DND-41 (cell line): ENCODE measurements around the gene TCERG1L.

Source experiments
- ATAC-seq: fragments of 200-7000 bp; cut with Tn5 transposase; 3 replicates; pipeline ENCODE4 v1.9.1; 2021; ENCODE audit warnings: low read depth; ENCODE audit not compliant: insufficient read depth
- DNase-seq: peaks from one replicate; pipeline ENCODE4 v3.0.0-alpha.2; 2020
- H2AFZ ChIP-seq: 2 replicates; pipeline ENCODE4 v1.6.0; 2012; ENCODE audit warnings: low read depth, low read length
- H3K27ac ChIP-seq: 2 replicates; pipeline ENCODE4 v1.5.1; 2012; ENCODE audit warnings: low read length, inconsistent platforms
- H3K27me3 ChIP-seq: fragments of 200-600 bp; sonication (generic); 2 replicates; pipeline ENCODE4 v1.6.0; 2012; ENCODE audit warnings: low read length, mild to moderate bottlenecking, inconsistent platforms; ENCODE audit not compliant: insufficient read depth, poor library complexity
- H3K36me3 ChIP-seq: 2 replicates; pipeline ENCODE4 v1.5.1; 2012; ENCODE audit warnings: low read length, inconsistent platforms; ENCODE audit not compliant: insufficient read depth
- H3K4me1 ChIP-seq: 2 replicates; pipeline ENCODE4 v1.5.1; 2012; ENCODE audit warnings: mild to moderate bottlenecking, low read length; ENCODE audit not compliant: insufficient read depth
- H3K4me2 ChIP-seq: 2 replicates; pipeline ENCODE4 v1.6.0; 2012; ENCODE audit warnings: mild to moderate bottlenecking, moderate library complexity, low read length, inconsistent platforms; ENCODE audit not compliant: insufficient read depth
- H3K4me3 ChIP-seq, 2 experiments: fragments of 200-600 bp in 1 of 2; shearing (Covaris generic) in 1 of 2; 2 replicates each; pipeline ENCODE4 v1.5.1; 2012 to 2016; ENCODE audit warnings: inconsistent platforms in 2 of 2, low read length in 2 of 2, mild to moderate bottlenecking in 2 of 2, low read depth in 1 of 2, moderate library complexity in 1 of 2
- H3K79me2 ChIP-seq: 2 replicates; pipeline ENCODE4 v1.6.0; 2012; ENCODE audit warnings: low read length, inconsistent platforms; ENCODE audit not compliant: insufficient read depth
- H3K9ac ChIP-seq: 2 replicates; pipeline ENCODE4 v1.6.0; 2012; ENCODE audit warnings: low read depth, mild to moderate bottlenecking, inconsistent platforms, low read length, moderate library complexity
- H3K9me3 ChIP-seq: 2 replicates; pipeline ENCODE4 v1.5.1; 2012; ENCODE audit warnings: low read length, moderate library complexity, mild to moderate bottlenecking, inconsistent platforms; ENCODE audit not compliant: insufficient read depth, severe bottlenecking
- H4K20me1 ChIP-seq: 2 replicates; pipeline ENCODE4 v1.6.0; 2012; ENCODE audit warnings: low read length; ENCODE audit not compliant: insufficient read depth
- CTCF ChIP-seq: IDR thresholded peaks from 2 replicates; pipeline ENCODE4 v1.5.1; 2012; ENCODE audit warnings: borderline replicate concordance, low read length, moderate library complexity, mild to moderate bottlenecking; ENCODE audit not compliant: poor library complexity, severe bottlenecking; ENCODE audit errors: extremely low read depth
- EZH2 ChIP-seq: IDR thresholded peaks from 3 replicates; pipeline ENCODE4 v1.6.1; 2012; ENCODE audit warnings: borderline replicate concordance, low read depth, mild to moderate bottlenecking, moderate library complexity, low read length, inconsistent platforms; ENCODE audit not compliant: severe bottlenecking

TCERG1L gene

DNA sequence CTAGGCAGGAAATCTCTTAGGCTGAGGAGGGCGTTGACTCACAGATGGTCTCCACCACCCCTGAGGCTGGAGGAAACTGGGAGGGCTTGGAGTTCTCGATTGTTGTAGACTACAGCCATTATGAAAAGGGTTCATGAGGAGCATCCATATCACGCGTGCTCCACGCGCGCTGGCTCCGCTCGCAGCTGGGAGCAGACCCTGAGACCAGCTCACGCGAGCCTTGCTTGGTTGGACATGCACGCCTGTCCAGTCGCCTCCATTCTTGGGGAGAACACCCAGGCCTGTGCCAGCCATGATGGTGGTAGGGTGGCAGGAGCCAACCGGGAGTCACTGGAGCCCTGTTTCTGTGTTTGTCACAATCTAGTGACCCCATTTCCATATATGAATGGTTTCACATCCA, 139.1 kb downstream of the TCERG1L start:
- H3K27ac ChIP-seq, result no peak overlapping the region
- H3K4me2 ChIP-seq, result no peak overlapping the region
- no peaks in the 10 kb centered on the region for H3K27me3 ChIP-seq
- no peaks in the 10 kb centered on the region for H4K20me1 ChIP-seq
- H3K9me3 ChIP-seq, result peaks cover 13% of the 10 kb centered on the region
- no peaks in the 10 kb centered on the region for H3K4me1 ChIP-seq
- no peaks in the 10 kb centered on the region for H3K79me2 ChIP-seq
- DNase-seq (no peak), ATAC-seq (no peak)
- H2AFZ ChIP-seq, result no peak overlapping the region
- H3K9ac ChIP-seq, result no peak overlapping the region
- H3K4me3 ChIP-seq, result no peak overlapping the region
- TF ChIP-seq EZH2, result no peak
- TF ChIP-seq CTCF, result no peak
- H3K36me3 ChIP-seq, result no peaks in the 10 kb centered on the region

DNA sequence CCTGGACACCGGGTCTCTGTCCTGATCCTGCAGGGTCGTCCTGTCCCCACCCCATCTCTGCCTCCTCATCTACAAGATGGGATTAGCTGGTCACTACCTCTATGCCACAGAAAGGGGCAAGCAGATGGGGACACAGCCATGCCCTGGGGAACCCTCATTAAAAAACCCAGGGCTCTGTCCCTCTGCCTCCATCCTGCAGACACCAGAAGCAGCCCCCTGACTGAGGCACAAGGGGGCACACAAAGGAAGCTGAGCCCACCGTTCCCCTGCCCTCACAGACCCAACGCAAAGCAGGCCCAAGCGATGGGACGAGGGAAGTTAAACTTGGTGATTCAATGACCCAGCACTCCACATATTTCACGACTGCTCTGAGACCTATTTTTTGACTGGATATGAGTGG, 142.4 kb downstream of the TCERG1L start:
- no peak overlapping the region for H3K4me2 ChIP-seq
- ATAC-seq (no peak), DNase-seq (no peak)
- H3K4me1 ChIP-seq, result no peaks in the 10 kb centered on the region
- H3K79me2 ChIP-seq, result no peaks in the 10 kb centered on the region
- no peaks in the 10 kb centered on the region for H3K9me3 ChIP-seq
- H2AFZ ChIP-seq, result no peak overlapping the region
- H3K27me3 ChIP-seq, result no peaks in the 10 kb centered on the region
- no peak for TF ChIP-seq EZH2
- no peak for TF ChIP-seq CTCF
- H3K4me3 ChIP-seq, result no peak overlapping the region
- H3K27ac ChIP-seq, result no peak overlapping the region
- no peaks in the 10 kb centered on the region for H4K20me1 ChIP-seq
- no peak overlapping the region for H3K9ac ChIP-seq
- H3K36me3 ChIP-seq, result no peaks in the 10 kb centered on the region

DNA sequence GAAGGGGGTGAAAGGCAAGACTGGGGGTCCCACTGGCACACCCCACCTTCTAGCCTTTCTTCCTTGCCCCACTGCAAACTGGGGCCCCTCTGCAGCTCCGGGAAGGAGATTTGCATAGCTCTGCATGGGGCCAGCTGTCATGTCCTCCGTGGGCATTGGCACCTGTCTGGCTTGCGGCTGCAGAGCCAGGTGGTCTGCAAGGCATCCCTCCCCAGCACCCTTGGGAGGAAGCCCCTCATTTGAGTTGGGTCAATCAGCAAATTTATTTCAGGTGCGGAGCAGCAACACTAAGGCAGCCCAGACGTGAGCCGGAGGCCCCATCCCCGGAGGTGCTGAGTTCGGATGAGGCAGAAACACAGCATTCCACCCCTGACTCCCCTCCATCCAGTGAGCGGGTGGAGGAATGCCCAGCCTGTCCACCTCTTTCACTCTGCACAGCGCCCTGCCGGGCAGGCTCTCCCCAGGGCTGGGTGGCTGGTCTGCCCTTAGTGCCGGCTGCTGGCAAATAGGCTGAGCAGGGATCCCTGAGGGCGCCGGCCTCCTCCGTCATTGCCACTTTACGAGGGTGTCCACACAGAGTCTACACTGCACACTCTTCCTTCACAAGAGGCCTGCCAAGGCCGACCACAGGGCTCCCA, 143.2 kb downstream of the TCERG1L start:
- DNase-seq (no peak), ATAC-seq (no peak)
- H3K4me2 ChIP-seq, result no peak overlapping the region
- no peak overlapping the region for H3K4me3 ChIP-seq
- no peak overlapping the region for H2AFZ ChIP-seq
- no peaks in the 10 kb centered on the region for H3K36me3 ChIP-seq
- TF ChIP-seq EZH2 (no peak), CTCF (no peak)
- H3K9ac ChIP-seq, result no peak overlapping the region
- no peaks in the 10 kb centered on the region for H3K4me1 ChIP-seq
- no peaks in the 10 kb centered on the region for H4K20me1 ChIP-seq
- no peaks in the 10 kb centered on the region for H3K79me2 ChIP-seq
- no peaks in the 10 kb centered on the region for H3K9me3 ChIP-seq
- no peak overlapping the region for H3K27ac ChIP-seq
- H3K27me3 ChIP-seq, result no peaks in the 10 kb centered on the region
